ENCODE data around the gene FBXO41. TPM values are rescaled to one million over a fixed set of nuclear protein-coding genes. Genes with fewer than 3 reads are reported as not detected.

Gene FBXO41
- total RNA-seq, 1 experiment from 2014 or later, result 12.1 TPM

DNA sequence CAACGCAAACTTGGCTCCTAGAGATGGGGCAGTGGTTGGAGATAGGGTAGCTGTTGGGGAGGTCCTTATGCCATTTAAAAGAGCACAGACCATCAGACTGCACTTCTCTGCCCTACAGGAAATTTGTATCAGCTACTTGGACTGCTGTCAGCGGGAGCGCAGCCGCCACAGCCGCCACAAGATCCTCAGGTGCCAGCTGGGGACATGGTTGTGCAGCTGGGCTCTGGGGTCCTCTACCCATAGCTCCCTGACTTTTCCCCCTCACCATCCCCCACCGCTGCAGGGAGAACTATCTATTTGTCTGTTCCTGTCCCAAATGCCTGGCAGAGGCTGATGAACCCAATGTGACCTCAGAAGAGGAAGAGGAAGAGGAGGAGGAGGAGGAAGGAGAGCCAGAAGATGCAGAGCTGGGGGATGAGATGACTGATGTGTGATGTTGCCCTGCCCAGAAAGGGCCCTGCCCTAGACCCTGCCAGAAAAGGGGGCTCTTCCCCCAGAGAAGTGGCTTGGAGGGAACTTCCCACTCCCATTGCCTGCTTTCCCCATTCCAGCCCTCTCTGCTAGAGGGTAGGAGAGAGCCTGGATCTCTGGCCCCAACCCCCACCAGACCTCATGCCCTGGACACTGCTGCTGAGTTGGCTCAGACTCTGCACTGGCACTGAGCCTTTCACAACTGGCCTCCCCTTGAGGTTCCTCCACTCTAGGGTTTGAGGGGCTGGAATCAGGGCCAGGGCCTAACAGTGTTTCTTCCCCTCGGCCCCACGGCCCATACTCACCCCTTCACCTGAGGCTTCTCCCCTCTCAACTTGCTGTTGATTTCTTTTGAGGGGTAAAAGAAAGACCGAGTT is 58.5 kb downstream of the FBXO41 start:
- Mint-ChIP-seq H3K27me3 (ENCODE audit: insufficient read depth, unreplicated experiment) (no peaks in the 10 kb centered on the region), H3K9me3 (ENCODE audit: unreplicated experiment) (no peaks in the 10 kb centered on the region), H3K4me1 (ENCODE audit: low read depth, unreplicated experiment) (no peaks in the 10 kb centered on the region), H3K36me3 (ENCODE audit: insufficient read depth, unreplicated experiment) (peaks cover 36% of the 10 kb centered on the region), H3K4me3 (ENCODE audit: unreplicated experiment) (no peak overlapping the region), H3K27ac (ENCODE audit: unreplicated experiment) (no peak overlapping the region)
- intact Hi-C loops (cut with micrococcal nuclease; ENCODE audit: unreplicated experiment), result no loop called here
- Histone ChIP-seq H3K27me3 (replicated peaks; ENCODE audit: control insufficient read depth, insufficient read depth, low read length) (no peaks in the 10 kb centered on the region), H3K4me3 (ENCODE audit: low read depth, low read length) (no peak overlapping the region), H3K36me3 (ENCODE audit: control insufficient read depth, insufficient read depth, low read length) (peaks cover 2% of the 10 kb centered on the region), H3K9me3 (no peaks in the 10 kb centered on the region), H3K4me1 (no peaks in the 10 kb centered on the region)
- CTCF ChIA-PET, result no interaction called here
- DNase-seq, result no peak
- TF ChIP-seq, protein P1, sequence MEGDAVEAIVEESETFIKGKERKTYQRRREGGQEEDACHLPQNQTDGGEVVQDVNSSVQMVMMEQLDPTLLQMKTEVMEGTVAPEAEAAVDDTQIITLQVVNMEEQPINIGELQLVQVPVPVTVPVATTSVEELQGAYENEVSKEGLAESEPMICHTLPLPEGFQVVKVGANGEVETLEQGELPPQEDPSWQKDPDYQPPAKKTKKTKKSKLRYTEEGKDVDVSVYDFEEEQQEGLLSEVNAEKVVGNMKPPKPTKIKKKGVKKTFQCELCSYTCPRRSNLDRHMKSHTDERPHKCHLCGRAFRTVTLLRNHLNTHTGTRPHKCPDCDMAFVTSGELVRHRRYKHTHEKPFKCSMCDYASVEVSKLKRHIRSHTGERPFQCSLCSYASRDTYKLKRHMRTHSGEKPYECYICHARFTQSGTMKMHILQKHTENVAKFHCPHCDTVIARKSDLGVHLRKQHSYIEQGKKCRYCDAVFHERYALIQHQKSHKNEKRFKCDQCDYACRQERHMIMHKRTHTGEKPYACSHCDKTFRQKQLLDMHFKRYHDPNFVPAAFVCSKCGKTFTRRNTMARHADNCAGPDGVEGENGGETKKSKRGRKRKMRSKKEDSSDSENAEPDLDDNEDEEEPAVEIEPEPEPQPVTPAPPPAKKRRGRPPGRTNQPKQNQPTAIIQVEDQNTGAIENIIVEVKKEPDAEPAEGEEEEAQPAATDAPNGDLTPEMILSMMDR (IDR thresholded peaks at IDR 0.05; ENCODE audit: insufficient read depth in 1 of 2, low read depth in 1 of 2, low read length in 1 of 2, severe bottlenecking in 1 of 2, unreplicated experiment in 1 of 2), result no peak
- POLR2A ChIA-PET, result no interaction called here
- BruUV-seq (replicated peaks), result TSS peak; percentile 12

DNA sequence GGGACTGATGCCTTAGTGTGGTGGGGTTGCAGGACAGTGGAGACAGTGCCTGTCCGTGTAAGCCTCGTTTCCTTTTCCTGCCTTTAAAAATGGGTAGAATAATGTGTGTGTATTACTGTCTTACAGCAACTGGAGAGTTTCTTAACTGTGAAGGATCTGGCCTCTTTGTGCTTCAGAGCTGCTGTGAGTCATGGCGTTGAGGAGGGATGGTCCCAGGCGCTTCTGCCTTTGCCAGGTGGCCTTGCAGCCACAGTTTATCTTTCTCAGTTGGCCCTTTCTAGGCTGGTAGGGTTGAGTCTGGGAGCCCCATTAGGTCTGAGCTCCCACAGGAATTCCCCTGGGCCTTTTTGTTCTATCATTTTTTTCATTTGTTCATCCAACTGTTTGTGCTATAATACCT is 60.5 kb downstream of the FBXO41 start:
- TF ChIP-seq, protein P1 (IDR thresholded peaks at IDR 0.05; ENCODE audit: insufficient read depth in 1 of 2, low read depth in 1 of 2, low read length in 1 of 2, severe bottlenecking in 1 of 2, unreplicated experiment in 1 of 2), result no peak
- Mint-ChIP-seq H3K27me3 (ENCODE audit: insufficient read depth, unreplicated experiment) (no peaks in the 10 kb centered on the region), H3K27ac (ENCODE audit: unreplicated experiment) (no peak overlapping the region), H3K4me3 (ENCODE audit: unreplicated experiment) (no peak overlapping the region), H3K36me3 (ENCODE audit: insufficient read depth, unreplicated experiment) (peaks cover 37% of the 10 kb centered on the region), H3K9me3 (ENCODE audit: unreplicated experiment) (no peaks in the 10 kb centered on the region), H3K4me1 (ENCODE audit: low read depth, unreplicated experiment) (no peaks in the 10 kb centered on the region)
- H3K9me3 ChIP-seq, result no peaks in the 10 kb centered on the region
- intact Hi-C loops (cut with micrococcal nuclease; ENCODE audit: unreplicated experiment), result no loop called here
- no peaks in the 10 kb centered on the region for H3K4me1 ChIP-seq
- POLR2A ChIA-PET, result no interaction called here
- DNase-seq, result no peak
- H3K27me3 ChIP-seq (replicated peaks; ENCODE audit: control insufficient read depth, insufficient read depth, low read length), result no peaks in the 10 kb centered on the region
- peaks cover 4% of the 10 kb centered on the region for H3K36me3 ChIP-seq (ENCODE audit: control insufficient read depth, insufficient read depth, low read length)
- BruUV-seq (replicated peaks), result no TSS peak
- H3K4me3 ChIP-seq (ENCODE audit: low read depth, low read length), result no peak overlapping the region
- CTCF ChIA-PET, result no interaction called here

DNA sequence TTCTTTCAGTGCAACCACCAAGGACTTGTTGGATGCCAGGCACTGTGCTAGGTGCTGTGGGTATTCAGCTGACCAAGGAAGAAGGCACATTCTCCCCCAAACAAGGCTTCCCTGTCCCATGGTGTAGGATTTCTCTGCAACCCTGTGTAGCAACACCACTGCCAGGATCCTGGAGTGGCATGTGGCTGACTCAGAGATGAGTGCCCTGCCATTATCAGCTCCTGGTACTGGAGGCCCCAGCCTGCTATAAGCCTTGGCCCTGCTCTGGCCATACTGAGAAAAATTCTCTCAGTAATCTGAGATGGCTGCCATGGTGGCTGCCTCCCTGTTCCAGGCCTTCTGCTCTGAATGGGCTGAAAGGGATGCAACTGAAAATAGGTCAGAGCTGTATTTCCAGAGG is 66.0 kb downstream of the FBXO41 start:
- TF ChIP-seq, protein P1 (IDR thresholded peaks at IDR 0.05; ENCODE audit: insufficient read depth in 1 of 2, low read depth in 1 of 2, low read length in 1 of 2, severe bottlenecking in 1 of 2, unreplicated experiment in 1 of 2), result no peak
- BruUV-seq (replicated peaks), result no TSS peak
- H3K27me3 Mint-ChIP-seq (ENCODE audit: insufficient read depth, unreplicated experiment), result no peaks in the 10 kb centered on the region
- H3K4me1 Mint-ChIP-seq (ENCODE audit: low read depth, unreplicated experiment), result peaks cover 9% of the 10 kb centered on the region
- intact Hi-C loops (cut with micrococcal nuclease; ENCODE audit: unreplicated experiment), result no loop called here
- Histone ChIP-seq H3K9me3 (no peaks in the 10 kb centered on the region), H3K27me3 (replicated peaks; ENCODE audit: control insufficient read depth, insufficient read depth, low read length) (no peaks in the 10 kb centered on the region), H3K4me1 (peaks cover 12% of the 10 kb centered on the region), H3K4me3 (ENCODE audit: low read depth, low read length) (no peak overlapping the region), H3K36me3 (ENCODE audit: control insufficient read depth, insufficient read depth, low read length) (peaks cover 4% of the 10 kb centered on the region)
- POLR2A ChIA-PET, result interaction anchor here (0.6 kb wide), 1 partner anchor 86 kb away, joined by 6 read pairs; no protein-coding TSS in a partner anchor
- CTCF ChIA-PET, result interaction anchor here (1.4 kb wide), 1 partner anchor 41 kb away, joined by 4 read pairs; no protein-coding TSS in a partner anchor
- no peaks in the 10 kb centered on the region for H3K9me3 Mint-ChIP-seq (ENCODE audit: unreplicated experiment)
- H3K4me3 Mint-ChIP-seq (ENCODE audit: unreplicated experiment), result no peak overlapping the region
- no peak for DNase-seq
- H3K27ac Mint-ChIP-seq (ENCODE audit: unreplicated experiment), result no peak overlapping the region
- peaks cover 36% of the 10 kb centered on the region for H3K36me3 Mint-ChIP-seq (ENCODE audit: insufficient read depth, unreplicated experiment)
